ENCODE data around the gene LAMB1. TPM values are rescaled to one million over a fixed set of nuclear protein-coding genes. Genes with fewer than 3 reads are reported as not detected.

LAMB1 gene
- total RNA-seq, 1 donor from 2014 or later = 245 TPM

GRCh38 chr7:108045669-108046068 lies 42.7 kb upstream of the LAMB1 start:
- H3K36me3 ChIP-seq (ENCODE audit: control insufficient read depth, insufficient read depth, low read length) = no peaks in the 10 kb centered on the region
- no peak for TF ChIP-seq CTCF (IDR thresholded peaks at IDR 0.05; ENCODE audit: insufficient read depth, low read length, poor library complexity, severe bottlenecking)
- H3K27me3 ChIP-seq (ENCODE audit: control insufficient read depth, insufficient read depth, low read length) = no peaks in the 10 kb centered on the region
- no peak overlapping the region for H3K4me3 ChIP-seq (ENCODE audit: low read depth, low read length)
- no peak for DNase-seq (ENCODE audit: low read depth)

- TF ChIP-seq CTCF (IDR thresholded peaks at IDR 0.05; ENCODE audit: insufficient read depth, low read length, poor library complexity, severe bottlenecking) = no peak
- no peak overlapping the region for H3K4me3 ChIP-seq (ENCODE audit: low read depth, low read length)
- no peaks in the 10 kb centered on the region for H3K36me3 ChIP-seq (ENCODE audit: control insufficient read depth, insufficient read depth, low read length)
- H3K27me3 ChIP-seq (ENCODE audit: control insufficient read depth, insufficient read depth, low read length) = no peaks in the 10 kb centered on the region
- DNase-seq (ENCODE audit: low read depth) = no peak
These were observed 42.2 kb upstream of the LAMB1 start for GRCh38 chr7:108045154-108045553.

GRCh38 chr7:108044345-108044744 lies 41.4 kb upstream of the LAMB1 start:
- TF ChIP-seq CTCF (IDR thresholded peaks at IDR 0.05; ENCODE audit: insufficient read depth, low read length, poor library complexity, severe bottlenecking) = no peak
- no peak for DNase-seq (ENCODE audit: low read depth)
- Histone ChIP-seq H3K4me3 (ENCODE audit: low read depth, low read length) (no peak overlapping the region), H3K27me3 (ENCODE audit: control insufficient read depth, insufficient read depth, low read length) (no peaks in the 10 kb centered on the region), H3K36me3 (ENCODE audit: control insufficient read depth, insufficient read depth, low read length) (no peaks in the 10 kb centered on the region)

GRCh38 chr7:108038986-108039385 lies 36.0 kb upstream of the LAMB1 start:
- TF ChIP-seq CTCF (IDR thresholded peaks at IDR 0.05; ENCODE audit: insufficient read depth, low read length, poor library complexity, severe bottlenecking) = no peak
- H3K27me3 ChIP-seq (ENCODE audit: control insufficient read depth, insufficient read depth, low read length) = no peaks in the 10 kb centered on the region
- no peak for DNase-seq (ENCODE audit: low read depth)

GRCh38 chr7:108037741-108038140 lies 34.8 kb upstream of the LAMB1 start:
- Histone ChIP-seq H3K27me3 (ENCODE audit: control insufficient read depth, insufficient read depth, low read length) (no peaks in the 10 kb centered on the region), H3K36me3 (ENCODE audit: control insufficient read depth, insufficient read depth, low read length) (no peaks in the 10 kb centered on the region), H3K4me3 (ENCODE audit: low read depth, low read length) (no peak overlapping the region)
- DNase-seq (ENCODE audit: low read depth) = no peak
- TF ChIP-seq CTCF (IDR thresholded peaks at IDR 0.05; ENCODE audit: insufficient read depth, low read length, poor library complexity, severe bottlenecking) = no peak

More at GRCh38 chr7:108038986-108039385, 36.0 kb upstream of the LAMB1 start:
- Histone ChIP-seq H3K4me3 (ENCODE audit: low read depth, low read length) (no peak overlapping the region), H3K36me3 (ENCODE audit: control insufficient read depth, insufficient read depth, low read length) (no peaks in the 10 kb centered on the region)

GRCh38 chr7:108037140-108037539 lies 34.2 kb upstream of the LAMB1 start:
- Histone ChIP-seq H3K4me3 (ENCODE audit: low read depth, low read length) (no peak overlapping the region), H3K27me3 (ENCODE audit: control insufficient read depth, insufficient read depth, low read length) (no peaks in the 10 kb centered on the region), H3K36me3 (ENCODE audit: control insufficient read depth, insufficient read depth, low read length) (no peaks in the 10 kb centered on the region)
- TF ChIP-seq CTCF (IDR thresholded peaks at IDR 0.05; ENCODE audit: insufficient read depth, low read length, poor library complexity, severe bottlenecking) = no peak
- DNase-seq (ENCODE audit: low read depth) = no peak
